ENCODE data around the gene BUD31. TPM values are rescaled to one million over a fixed set of nuclear protein-coding genes. Genes with fewer than 3 reads are reported as not detected.

Gene BUD31
- total and polyA plus RNA-seq, 2 of the 13 experiments (the other 11 are each of a cell fraction or from before 2014, with no cell fraction given), result 35.1 to 79.1 TPM

DNA sequence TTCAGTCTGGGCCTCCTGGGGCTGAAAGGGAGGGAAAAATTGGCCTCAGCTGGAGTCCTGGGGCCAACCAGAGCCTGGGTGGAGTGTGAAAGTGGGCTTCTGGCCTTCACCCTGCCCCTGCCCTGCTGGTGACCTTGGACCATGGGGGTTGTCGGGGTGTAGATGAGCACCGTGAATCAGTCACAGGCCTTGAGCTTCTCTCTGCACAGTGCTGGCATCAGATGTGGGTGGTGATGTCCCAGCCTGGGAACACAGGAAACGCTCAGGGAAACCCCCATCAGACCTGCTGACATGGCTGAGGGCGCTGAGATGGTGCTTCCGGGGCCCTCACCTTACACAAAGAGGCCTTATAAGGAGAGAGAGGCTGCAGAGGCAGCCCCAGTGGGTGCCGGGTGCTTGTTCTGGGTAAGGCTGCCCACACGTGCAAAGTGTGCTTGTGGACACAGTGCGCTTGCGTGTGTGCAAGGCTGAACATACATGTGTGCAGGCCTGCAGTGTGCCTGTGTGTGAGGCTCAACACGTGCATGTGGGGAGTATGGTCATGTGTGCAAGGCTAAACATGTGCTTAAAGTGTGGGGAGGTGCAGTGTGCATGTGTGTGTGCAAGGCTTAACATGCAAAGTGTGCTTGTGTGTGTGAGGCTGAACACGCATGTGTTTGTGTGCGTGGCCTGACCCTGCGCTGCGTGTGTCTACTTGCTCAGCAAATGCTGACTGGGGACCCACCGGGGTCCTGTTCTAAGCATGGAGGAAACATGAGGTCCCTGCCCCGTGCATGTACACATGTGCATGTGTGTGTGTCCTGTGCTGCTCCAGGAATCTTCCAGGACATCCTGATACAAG lies 27.7 kb upstream of the BUD31 start:
- in situ Hi-C loops (cut with HindIII; ENCODE audit: extremely low pct_ligation_motif_present, low pct_unique_long_range_greater_than_20kb), result no loop called here
- ATAC-seq (peak; percentile 79), FAIRE-seq (no peak), DNase-seq (ENCODE audit: low spot score) (peak; percentile 72)
- Histone ChIP-seq H3K4me1 (ENCODE audit: insufficient read depth, low read length) (peaks cover 44% of the 10 kb centered on the region), H2AFZ (ENCODE audit: low read length) (no peak overlapping the region), H3K9me3 (ENCODE audit: low read length) (no peaks in the 10 kb centered on the region), H3K9ac (ENCODE audit: insufficient read depth, low read depth, low read length) (peak overlapping the region; percentile 63), H3K36me3 (replicated peaks in 1 of 2; ENCODE audit: control insufficient read depth in 1 of 2, insufficient read depth in 2 of 2, low read length in 2 of 2) (0 out of 5 replicates have a peak, but pooled peaks cover 1 to 8% of the 10 kb centered on the region in 2 experiments), H3K27ac (ENCODE audit: extremely low read length, insufficient read depth, low read length) (peak overlapping the region; percentile 91), H4K20me1 (ENCODE audit: insufficient read depth, low read length) (peaks cover 9% of the 10 kb centered on the region; the same call in 1 of the 2 replicates), H3K4me3 (replicated peaks in 1 of 3; ENCODE audit: insufficient read depth in 1 of 3, low read depth in 2 of 3, low read length in 3 of 3) (peak overlapping the region in 1 of 3 experiments; percentile 51; a peak in 1 of 6 replicates), H3K79me2 (ENCODE audit: insufficient read depth, low read length) (peaks cover 25% of the 10 kb centered on the region), H3K27me3 (ENCODE audit: control insufficient read depth in 1 of 2, insufficient read depth in 2 of 2, low read length in 2 of 2) (no peaks in the 10 kb centered on the region), H3K4me2 (ENCODE audit: low read depth, low read length) (peak overlapping the region; percentile 86)
- 24% methylated on average over 12 of the region's 16 CpGs for WGBS (ENCODE audit: low lambda C conversion rate)
- ChIA-PET POLR2A (interaction anchor here (0.5 to 2.3 kb wide), 5 partner anchors 9 to 92 kb away, joined by 3 to 9 read pairs (median 4); partner anchors contain the start of genes BUD31 and PDAP1), CTCF (ENCODE audit: low intra/inter-chr PET ratio, low total read pairs) (no interaction called here)
- no TSS peak for BruUV-seq (replicated peaks)
- intact Hi-C loops (cut with micrococcal nuclease; ENCODE audit: unreplicated experiment), result no loop called here
- no peak for TF ChIP-seq CENPT (CRISPR knock-in tag; IDR thresholded peaks at IDR 0.05; ENCODE audit: low read depth)
- TF ChIP-seq ZNF780A (CRISPR knock-in tag; IDR thresholded peaks at IDR 0.05), result no peak
- no peak for TF ChIP-seq BHLHE40 (IDR thresholded peaks at IDR 0.05; ENCODE audit: low read length)
- TF ChIP-seq, protein P1, sequence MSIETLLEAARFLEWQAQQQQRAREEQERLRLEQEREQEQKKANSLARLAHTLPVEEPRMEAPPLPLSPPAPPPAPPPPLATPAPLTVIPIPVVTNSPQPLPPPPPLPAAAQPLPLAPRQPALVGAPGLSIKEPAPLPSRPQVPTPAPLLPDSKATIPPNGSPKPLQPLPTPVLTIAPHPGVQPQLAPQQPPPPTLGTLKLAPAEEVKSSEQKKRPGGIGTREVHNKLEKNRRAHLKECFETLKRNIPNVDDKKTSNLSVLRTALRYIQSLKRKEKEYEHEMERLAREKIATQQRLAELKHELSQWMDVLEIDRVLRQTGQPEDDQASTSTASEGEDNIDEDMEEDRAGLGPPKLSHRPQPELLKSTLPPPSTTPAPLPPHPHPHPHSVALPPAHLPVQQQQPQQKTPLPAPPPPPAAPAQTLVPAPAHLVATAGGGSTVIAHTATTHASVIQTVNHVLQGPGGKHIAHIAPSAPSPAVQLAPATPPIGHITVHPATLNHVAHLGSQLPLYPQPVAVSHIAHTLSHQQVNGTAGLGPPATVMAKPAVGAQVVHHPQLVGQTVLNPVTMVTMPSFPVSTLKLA (IDR thresholded peaks at IDR 0.05), result peak; percentile 98
- peak; percentile 46 for TF ChIP-seq MYC (CRISPR knock-in tag; IDR thresholded peaks at IDR 0.05; ENCODE audit: borderline replicate concordance)
- no peak for TF ChIP-seq SIN3A (IDR thresholded peaks at IDR 0.05; ENCODE audit: borderline replicate concordance, low read depth, low read length)
- TF ChIP-seq JUNB (CRISPR knock-in tag; IDR thresholded peaks at IDR 0.05; ENCODE audit: borderline replicate concordance), result no peak
- peak; percentile 43; the same call in 1 of the 2 replicates for TF ChIP-seq ZNF350 (CRISPR knock-in tag; IDR thresholded peaks at IDR 0.05; ENCODE audit: borderline replicate concordance, low read depth)
- TF ChIP-seq HNRNPH1 (optimal IDR thresholded peaks at IDR 0.05; ENCODE audit: low read depth, low read length), result no peak
- TF ChIP-seq, protein P2, sequence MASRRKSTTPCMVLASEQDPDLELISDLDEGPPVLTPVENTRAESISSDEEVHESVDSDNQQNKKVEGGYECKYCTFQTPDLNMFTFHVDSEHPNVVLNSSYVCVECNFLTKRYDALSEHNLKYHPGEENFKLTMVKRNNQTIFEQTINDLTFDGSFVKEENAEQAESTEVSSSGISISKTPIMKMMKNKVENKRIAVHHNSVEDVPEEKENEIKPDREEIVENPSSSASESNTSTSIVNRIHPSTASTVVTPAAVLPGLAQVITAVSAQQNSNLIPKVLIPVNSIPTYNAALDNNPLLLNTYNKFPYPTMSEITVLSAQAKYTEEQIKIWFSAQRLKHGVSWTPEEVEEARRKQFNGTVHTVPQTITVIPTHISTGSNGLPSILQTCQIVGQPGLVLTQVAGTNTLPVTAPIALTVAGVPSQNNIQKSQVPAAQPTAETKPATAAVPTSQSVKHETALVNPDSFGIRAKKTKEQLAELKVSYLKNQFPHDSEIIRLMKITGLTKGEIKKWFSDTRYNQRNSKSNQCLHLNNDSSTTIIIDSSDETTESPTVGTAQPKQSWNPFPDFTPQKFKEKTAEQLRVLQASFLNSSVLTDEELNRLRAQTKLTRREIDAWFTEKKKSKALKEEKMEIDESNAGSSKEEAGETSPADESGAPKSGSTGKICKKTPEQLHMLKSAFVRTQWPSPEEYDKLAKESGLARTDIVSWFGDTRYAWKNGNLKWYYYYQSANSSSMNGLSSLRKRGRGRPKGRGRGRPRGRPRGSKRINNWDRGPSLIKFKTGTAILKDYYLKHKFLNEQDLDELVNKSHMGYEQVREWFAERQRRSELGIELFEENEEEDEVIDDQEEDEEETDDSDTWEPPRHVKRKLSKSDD (CRISPR knock-in tag; IDR thresholded peaks at IDR 0.05; ENCODE audit: low read depth), result 0 out of 2 replicates have a peak, but pooled peaks have one; percentile 39
- TF ChIP-seq, protein P3, sequence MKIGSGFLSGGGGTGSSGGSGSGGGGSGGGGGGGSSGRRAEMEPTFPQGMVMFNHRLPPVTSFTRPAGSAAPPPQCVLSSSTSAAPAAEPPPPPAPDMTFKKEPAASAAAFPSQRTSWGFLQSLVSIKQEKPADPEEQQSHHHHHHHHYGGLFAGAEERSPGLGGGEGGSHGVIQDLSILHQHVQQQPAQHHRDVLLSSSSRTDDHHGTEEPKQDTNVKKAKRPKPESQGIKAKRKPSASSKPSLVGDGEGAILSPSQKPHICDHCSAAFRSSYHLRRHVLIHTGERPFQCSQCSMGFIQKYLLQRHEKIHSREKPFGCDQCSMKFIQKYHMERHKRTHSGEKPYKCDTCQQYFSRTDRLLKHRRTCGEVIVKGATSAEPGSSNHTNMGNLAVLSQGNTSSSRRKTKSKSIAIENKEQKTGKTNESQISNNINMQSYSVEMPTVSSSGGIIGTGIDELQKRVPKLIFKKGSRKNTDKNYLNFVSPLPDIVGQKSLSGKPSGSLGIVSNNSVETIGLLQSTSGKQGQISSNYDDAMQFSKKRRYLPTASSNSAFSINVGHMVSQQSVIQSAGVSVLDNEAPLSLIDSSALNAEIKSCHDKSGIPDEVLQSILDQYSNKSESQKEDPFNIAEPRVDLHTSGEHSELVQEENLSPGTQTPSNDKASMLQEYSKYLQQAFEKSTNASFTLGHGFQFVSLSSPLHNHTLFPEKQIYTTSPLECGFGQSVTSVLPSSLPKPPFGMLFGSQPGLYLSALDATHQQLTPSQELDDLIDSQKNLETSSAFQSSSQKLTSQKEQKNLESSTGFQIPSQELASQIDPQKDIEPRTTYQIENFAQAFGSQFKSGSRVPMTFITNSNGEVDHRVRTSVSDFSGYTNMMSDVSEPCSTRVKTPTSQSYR (CRISPR knock-in tag; IDR thresholded peaks at IDR 0.05; ENCODE audit: borderline replicate concordance), result peak; percentile 79; the same call in 1 of the 2 replicates
- TF ChIP-seq, protein P4, sequence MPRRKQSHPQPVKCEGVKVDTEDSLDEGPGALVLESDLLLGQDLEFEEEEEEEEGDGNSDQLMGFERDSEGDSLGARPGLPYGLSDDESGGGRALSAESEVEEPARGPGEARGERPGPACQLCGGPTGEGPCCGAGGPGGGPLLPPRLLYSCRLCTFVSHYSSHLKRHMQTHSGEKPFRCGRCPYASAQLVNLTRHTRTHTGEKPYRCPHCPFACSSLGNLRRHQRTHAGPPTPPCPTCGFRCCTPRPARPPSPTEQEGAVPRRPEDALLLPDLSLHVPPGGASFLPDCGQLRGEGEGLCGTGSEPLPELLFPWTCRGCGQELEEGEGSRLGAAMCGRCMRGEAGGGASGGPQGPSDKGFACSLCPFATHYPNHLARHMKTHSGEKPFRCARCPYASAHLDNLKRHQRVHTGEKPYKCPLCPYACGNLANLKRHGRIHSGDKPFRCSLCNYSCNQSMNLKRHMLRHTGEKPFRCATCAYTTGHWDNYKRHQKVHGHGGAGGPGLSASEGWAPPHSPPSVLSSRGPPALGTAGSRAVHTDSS (CRISPR knock-in tag; conservative IDR thresholded peaks at IDR 0.05), result no peak
- TF ChIP-seq SPEN (CRISPR knock-in tag; IDR thresholded peaks at IDR 0.05; ENCODE audit: low read depth), result peak; percentile 15; the same call in 1 of the 2 replicates

All from HepG2 (cell line).